NCI-H1417 (cell line): ENCODE measurements around the gene DERL3.
"Not testable (repeated sequence)": the region's sequence is repeated elsewhere in the genome, so short reads cannot be mapped to it uniquely, and the experiment has no call there.

Experiments used
- DNase-seq, 3 experiments: peaks; one replicate each; lab custom pipeline; 2025; lab: John Stamatoyannopoulos, UW

The DERL3 gene

DNA sequence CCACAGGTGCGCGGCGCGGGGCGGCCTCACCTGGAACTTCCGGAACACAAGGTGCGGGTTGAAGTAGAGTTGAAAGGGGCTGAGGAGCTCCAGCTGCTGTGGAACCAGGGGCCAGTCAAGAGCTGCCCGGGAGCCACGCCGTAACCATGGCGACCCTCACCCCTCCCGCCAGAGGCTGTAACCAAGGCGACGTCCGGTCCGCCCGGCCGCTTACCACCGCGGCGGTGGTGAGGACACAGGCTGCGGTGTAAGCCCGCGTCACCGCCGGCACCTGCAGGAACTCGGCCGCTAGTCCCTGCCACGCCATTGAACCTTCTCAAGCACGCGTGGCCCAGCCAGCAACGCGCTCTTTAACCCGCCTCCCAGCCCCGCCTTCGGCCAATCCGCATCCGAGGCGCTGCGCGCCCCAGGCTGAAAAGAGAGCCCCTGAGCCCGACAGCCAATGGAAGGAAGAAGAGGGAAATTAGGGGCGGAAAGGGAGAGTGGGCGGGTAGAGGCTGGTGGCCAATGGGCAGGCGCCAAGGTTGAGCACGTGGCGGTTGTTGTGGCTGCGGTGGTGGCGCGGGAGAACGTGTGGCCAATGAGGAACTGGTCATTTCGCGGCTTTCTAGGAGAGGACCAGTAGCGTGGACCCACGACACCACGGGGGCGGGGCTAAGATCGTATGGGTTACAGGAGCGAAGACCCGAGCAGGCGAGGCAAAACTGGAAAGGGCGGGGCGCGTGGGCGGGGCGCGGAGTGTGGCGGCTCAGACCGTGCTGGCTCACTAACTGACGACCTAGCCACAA is at the start of gene DERL3:
Gene DERL3, minus strand, starts transcription at position 326 of the 788 bp plus-strand sequence. Its CDS starts 19 bp downstream, at position 307.
- DNase-seq: peak; percentile 96 to 99 (median 97)

DNA sequence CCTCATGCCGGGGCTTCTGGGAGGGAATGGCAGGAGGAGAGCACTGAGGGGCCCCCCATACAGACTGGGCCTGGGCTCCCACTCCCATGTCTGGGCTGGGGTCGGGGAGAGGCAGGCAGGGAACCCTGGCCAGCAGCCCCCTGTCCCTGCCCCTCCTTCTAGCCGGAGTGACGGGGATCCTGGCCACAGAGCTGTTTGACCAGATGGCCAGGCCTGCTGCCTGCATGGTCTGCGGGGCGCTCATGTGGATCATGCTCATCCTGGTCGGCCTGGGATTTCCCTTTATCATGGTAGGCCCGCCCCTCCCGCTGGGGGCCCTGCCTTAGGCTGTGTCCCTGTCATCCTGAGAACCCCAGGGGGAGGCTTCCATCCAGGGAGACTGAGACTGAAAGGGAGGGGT is 45.3 kb upstream of the DERL3 start:
- no peak for DNase-seq

DNA sequence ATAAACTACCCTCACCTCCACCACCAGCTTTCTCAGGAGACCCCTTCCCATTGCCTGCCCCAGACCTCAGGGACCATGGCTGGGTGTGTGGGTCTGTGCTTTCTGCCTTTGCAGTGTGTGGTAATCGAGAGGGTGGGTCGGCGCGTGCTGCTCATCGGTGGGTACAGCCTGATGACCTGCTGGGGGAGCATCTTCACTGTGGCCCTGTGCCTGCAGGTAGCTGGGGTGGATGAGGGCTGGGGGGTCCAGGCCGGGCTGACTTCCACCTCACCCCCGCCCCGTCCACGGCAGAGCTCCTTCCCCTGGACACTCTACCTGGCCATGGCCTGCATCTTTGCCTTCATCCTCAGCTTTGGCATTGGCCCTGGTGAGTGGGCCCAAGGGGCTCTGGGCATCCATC is 44.9 kb upstream of the DERL3 start:
- no peak for DNase-seq

DNA sequence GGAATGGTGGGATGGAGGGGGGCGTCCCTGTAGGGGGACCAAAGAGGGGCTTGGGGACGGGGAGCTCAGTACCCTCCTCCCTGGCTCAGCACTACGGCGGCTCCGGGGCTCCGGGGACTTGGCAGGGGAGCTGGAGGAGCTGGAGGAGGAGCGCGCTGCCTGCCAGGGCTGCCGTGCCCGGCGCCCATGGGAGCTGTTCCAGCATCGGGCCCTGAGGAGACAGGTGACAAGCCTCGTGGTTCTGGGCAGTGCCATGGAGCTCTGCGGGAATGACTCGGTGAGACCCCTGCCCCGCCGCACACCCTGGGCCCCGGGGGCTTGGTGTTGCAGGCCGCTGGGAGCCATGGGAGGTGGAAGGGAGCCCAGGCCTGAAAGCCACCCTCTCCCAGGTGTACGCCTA is 43.6 kb upstream of the DERL3 start:
- no peak for DNase-seq

DNA sequence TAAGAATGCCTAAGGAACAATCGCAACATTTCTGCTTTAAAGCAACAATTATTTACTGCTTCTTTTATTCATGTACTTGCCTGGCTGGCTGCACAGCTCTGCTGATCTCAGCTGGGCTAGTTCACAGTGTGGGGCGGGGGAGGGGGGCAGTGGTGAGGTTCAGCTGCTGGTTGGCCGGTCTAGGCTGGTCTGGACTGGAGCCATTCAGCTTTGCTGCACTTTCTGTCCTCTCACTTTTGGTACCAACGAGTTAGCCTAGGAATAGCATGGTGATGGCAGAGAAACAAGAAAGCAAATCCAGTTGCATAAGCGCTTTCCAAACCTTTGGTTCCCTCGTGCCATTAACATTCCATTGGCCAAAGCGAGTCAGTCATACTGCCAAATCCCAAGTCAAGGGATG is 39.4 kb upstream of the DERL3 start:
- DNase-seq: no peak

DNA sequence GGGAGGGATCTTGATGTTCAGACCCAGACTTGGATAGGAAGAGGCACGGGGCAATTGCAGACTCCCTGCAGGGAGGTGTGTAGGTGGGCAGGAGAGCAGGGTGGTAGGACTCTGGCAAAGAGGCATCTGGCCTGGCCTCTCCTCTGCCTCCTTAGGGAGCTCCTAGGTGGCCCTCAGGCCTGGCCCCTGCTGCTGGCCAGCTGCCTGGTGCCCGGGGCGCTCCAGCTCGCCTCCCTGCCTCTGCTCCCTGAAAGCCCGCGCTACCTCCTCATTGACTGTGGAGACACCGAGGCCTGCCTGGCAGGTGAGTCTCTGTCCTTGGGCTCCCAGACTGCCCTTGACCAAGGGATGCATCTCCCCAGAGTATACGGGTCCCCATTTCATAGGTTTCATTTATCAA is 38.8 kb upstream of the DERL3 start:
- DNase-seq: no peak

DNA sequence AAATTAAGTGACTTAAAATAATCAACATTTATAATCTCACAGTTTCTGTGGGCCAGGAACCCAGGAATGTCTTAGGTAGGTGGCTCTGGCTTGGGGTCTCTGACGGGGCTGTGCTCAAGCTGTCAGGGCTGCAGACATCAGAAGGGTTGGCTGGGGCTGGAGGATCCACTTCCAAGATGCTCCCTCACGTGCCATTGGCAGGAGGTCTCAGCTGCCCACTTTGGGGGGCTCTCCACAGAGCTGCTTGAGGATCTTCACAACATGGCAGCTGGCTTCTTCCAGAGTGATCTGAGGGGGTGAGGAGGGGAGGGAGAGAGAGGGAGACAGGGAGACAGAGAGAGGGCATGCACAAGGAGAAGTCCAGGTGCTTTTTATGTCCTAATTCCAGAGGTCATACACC is 37.0 kb upstream of the DERL3 start:
- DNase-seq: no peak

DNA sequence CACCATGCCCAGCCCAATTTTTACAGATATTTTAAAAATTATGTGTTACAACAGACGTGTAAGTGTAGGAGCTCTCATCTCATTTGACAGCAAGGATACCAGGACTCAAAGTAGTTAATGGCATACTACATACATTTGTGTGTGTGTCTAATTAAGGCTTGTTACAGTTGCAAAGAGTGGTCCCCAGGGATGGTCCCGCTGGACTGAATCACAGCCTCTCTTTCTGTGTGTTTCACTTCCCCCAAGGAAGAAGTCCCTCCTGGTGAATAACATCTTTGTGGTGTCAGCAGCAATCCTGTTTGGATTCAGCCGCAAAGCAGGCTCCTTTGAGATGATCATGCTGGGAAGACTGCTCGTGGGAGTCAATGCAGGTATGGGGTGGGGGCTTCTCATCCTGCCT is 36.1 kb upstream of the DERL3 start:
- DNase-seq: peak in 1 of 3 experiments; percentile 19

DNA sequence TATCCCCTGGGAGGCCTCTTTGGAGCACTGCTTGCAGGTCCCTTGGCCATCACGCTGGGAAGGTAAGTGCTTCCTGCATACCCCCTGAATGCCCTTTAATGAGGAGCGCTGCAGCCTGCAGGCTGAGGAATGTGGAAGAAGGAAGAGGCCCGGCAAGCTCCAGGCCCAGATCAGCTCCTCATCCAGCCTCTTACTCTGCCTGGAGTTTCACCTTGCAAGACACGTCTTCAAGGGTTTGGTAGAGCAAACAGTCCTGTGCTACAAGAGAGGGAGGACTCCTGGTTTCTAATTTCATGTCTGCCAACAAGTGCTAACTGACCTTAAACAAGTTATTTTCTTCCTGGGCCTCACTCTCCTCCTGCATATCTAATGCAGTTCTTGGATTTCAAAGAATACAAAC is 29.8 kb upstream of the DERL3 start:
- no peak for DNase-seq

DNA sequence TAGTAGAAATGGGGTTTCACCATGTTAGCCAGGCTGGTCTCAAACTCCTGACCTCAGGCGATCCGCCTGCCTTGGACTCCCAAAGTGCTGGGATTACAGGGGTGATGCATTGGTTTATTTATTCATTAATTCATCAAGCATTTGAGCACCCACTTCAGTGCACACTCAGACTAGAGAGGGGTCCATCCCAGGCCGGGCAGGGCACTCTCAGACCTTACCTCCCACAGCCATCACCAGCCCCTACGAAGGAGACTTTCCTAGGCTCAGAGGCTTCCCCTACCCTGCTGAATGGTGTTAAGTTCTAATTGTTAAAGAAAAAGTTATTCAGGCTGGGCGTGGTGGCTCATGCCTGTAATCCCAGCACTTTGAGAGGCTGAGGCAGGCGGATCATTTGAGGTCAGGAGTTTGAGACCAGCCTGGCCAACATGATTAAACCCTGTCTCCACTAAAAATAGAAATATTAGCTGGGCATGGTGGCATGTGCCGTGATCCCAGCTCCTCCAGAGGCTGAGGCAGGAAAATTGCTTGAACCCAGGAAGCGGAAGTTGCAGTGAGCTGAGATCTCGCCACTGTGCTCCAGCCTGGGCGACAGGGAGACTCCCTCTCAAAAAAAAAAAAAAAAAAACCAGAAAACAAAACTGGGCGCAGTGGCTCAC is 25.8 kb upstream of the DERL3 start:
- not testable (repeated sequence) for DNase-seq

DNA sequence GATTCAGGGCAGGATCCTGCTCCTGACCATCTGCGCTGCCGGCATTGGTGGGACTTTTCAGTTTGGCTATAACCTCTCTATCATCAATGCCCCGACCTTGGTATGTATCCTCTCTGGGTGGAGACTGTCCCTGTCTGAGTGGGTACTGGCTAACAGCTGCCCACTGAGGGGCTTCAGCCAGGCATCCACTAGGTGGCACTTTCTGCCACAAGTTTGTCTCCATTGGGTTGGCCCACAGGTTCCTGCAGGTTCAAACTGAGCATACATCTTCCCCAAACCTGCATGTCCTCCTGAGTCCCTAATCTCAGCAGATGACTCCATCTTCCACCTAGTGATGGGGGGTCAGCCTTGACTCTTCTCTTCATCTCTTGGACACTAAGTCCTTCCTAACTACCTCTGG is 23.3 kb upstream of the DERL3 start:
- peak in 2 of 3 experiments; percentile 8 to 28 for DNase-seq

DNA sequence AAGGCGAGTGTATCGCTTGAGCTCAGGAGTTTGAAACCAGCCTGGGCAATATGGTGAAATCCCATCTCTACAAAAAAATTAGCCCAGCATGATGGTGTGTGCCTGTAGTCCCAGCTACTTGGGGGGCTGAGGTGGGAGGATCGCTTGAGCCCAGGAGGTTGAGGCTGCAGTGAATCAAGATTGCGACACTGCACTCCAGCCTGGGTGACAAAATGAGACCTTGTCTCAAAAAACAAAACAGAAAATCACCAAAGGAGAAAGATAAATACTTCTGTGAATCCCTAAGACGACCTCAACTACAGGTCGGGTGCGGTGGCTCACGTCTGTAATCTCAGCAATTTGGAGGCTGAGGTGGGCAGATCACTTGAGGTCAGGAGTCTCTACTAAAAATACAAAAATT is 21.4 kb upstream of the DERL3 start:
- not testable (repeated sequence) for DNase-seq

DNA sequence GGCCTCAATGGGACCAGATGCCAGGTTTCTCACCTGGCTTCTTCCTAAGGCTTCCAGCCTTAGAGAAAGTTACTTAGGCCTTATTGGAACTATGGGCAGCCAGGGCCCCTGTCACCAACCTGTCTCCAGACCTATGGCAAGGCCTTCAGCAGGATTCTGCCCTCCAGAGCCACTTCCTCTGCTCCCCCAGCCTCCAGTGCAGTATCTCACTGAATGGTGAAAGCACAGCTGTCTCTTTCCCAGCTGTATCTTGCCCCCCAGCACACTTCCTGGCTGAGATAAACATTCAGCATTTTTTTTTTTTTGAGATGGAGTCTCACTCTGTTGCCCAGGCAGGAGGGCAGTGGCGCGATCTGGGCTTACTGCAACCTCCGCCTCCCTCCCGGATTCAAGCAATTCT is 20.4 kb upstream of the DERL3 start:
- no peak for DNase-seq

DNA sequence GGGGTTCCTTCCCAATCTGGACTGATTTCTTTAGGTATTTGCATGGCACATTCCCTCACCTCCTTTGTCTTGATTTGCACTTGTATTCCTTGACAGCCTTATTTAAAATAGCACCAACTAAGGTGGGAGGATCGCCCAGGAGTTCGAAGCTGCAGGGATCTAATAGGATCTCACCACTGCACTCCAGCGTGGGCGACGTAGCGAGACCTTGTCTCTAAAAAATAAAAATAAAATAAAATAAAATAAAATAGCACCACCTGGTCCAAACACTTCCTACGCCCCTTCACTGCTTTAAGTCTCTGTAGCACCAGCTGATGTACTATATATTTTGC is 19.6 kb upstream of the DERL3 start:
- DNase-seq: no peak

DNA sequence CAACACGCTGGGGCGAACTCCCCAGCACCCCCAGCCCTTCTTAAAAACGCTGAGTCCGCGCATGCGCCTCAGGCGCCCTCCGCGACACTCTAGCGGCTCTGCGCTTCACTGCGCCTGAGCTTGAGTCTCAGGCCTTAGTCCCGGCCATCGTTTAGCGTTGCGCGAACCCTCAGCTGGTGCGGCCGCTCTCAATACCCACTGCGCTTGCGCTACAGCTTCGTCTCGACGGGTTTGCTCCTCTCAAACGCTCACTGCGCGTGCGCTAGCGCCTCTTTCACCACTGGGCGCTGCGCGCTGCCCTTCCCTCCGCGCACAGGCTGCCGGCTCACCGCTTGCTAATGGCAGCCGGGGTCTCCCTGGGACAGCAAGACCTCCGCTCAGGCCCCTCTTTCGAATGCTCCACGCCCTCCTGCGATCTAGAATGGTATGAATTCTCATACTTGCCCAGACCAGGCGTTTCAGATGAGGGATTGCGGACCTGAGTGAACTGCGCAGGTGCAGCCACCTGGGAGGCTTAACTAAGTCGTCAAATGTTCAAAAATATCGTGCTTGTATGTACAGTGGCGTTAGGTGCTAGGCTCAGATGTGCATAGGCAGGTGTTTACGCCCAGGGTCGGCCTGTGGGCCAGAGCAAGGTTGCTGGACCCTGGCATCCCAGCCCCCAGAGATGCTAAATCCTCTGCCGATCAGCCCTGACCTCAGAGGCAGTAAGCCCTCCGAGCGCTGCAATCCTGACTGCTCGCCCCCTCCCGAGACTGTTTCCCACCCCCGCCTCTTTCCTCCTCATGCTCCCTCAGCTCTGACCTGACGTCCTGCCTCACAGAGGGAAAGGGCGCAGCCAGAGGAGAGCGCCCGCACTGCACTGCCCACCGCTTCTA is 19.0 kb upstream of the DERL3 start, which contains the start of gene SLC2A11:
Gene SLC2A11, plus strand, starts transcription at position 270 of the 878 bp plus-strand sequence. Its CDS starts 125 bp downstream, at position 395.
- DNase-seq: peak; percentile 93 to 97 (median 97)

DNA sequence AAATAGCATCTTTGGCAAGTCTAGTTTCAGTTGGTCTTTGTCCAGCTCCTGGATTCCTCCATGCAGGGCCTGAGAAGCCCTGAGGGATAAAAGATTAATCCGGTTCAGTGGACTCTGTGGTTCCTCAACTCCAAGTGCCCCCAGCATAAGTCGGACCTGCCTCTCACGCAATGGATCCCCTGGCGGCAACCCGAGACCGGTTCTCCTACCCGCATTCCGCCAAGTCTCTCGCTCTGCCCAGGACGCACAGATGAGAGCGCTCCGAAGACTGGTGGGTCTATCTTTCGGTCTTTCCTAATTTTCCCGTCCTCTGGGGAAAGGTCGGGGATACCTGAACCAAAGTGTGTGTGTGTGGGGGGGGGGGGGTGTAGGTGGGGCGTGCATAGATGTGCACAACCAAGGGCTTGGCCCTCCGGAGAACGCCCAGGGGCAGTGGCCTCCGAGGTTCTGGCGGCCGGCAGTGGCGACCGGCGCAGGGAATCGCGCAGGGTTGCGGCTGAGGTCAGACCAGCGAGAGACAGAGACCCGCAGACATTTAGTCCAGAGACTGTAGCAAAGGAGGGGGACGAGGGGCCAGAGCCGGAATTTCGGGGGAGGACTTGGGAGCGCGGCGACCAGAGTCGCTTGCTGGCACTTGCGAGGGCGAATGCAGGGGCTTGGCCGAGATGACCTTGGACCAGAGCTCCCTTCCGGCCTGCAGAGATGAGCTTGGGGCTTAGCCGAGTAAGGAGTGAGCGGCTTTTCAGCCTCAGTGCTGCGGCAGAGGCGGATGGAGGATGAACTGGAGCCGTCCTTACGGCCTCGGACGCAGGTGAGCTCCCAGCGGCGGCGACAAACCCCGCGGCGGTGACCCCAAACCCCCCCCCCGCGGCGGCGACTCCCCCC is 18.2 kb upstream of the DERL3 start:
- peak; percentile 38 to 85 (median 78) for DNase-seq

DNA sequence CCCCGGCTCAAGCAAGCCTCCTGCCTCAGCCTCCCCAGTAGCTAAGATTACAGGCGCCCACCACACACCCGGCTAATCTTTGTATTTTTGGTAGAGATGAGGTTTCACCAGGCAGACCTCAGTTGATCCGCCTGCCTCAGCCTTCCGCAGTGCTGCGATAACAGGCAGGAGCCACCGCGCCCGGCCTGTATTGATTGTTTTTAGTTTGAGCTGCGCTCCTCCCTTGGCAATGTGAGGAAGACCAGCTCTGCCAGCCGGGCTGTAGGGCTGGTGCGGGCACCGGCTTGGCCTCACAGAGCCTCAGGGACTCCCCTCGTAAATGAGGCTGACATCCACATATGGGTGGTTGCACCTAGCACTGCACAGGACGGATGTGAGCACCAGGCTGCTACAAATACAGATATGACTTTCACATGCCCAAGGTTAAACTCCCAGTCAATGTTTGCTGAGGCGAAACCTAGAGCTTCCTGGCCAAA is 11.4 kb upstream of the DERL3 start:
- DNase-seq: no peak

DNA sequence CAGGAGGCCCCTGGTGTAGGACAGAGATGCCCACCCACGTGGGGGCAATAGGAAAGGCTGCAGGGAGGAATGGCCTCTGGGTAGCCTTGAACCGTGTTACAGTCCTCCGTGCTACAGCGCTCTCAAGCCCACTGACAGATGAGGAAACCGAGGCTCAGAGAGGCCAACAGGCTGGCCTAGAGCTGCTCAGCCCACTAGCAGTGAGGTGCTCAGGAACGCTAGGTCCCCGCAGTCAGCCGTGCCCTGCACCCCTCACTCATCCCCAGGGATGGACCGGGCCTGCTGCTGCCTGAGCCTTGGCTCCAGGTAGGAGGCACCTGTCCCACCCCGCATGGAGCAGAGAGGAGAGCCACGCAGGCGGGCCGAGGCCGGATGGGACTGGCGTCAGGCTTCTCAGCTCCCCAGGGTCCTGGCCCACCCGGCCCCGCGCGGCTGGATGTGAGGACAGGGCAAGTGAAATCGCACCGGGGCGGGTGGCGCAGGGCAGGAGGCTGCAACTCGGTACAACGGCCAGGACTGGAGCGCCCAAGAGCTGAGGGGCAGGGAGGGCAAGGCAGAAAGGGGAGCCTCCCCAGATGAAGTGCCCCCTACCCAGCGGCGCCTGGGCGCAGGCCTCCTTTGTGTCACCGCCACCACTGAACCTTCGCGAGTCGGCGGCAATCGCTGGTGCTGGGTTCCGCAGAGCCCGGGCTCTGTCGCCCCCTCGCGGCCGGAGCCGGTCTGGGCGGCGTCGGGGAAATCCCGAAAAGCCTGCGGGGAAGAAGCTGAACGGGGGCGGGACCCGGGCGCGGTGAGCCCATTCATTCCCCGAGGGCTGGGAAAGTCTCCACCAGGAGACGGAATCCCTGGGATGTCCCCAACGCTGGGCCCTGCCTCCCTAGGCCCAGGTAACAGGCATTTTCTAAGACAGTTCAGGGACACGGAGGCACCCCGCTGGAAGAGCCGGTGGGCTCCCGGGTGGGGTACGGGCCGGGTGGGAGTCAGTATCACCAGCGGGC is 10.5 kb upstream of the DERL3 start:
- peak; percentile 64 to 81 (median 75) for DNase-seq

DNA sequence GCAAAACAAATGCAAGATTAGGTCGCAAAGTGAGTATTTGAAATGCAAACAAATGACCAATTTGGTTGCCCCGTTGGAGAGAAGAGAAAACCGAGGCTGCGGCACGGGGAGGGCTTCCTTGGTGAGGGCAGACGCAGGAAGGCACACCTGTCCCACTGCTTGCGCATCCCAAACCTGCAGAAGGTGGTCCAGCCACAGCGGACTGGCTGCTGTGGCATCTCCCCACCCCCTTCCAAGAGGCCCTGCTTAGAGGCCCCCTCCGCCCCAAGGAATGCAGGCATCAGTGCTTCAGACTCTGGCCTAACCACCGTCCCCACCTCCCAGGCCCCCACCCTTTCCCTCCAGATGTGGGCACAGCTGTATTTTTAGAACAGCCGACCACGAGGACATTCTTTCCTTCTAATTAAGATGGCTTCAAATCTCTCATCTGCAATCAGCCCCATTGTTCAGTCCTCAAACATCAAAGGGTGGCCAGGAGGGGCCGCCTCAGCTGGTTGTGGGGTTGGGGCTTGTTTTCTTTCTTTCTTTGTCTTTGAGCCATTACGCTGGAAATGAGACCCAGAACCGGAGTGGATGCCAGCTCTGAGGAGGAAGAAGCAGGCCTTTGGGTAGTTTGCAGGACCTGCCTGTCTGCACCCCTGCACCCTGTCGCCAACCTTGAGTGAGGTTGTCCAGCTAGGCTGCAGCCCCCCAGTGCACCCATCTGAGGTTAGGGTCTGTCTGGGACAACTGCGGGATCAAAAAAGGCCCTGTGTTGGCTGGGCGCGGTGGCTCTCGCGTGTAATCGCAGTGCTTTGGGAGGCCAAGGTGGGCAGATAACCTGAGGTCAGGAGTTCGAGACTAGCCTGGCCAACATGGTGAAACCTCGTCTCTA is 9.4 kb upstream of the DERL3 start:
- DNase-seq: no peak
